Measurements from ENCODE around the gene STIP1. TPM values are rescaled to one million over a fixed set of nuclear protein-coding genes. Genes with fewer than 3 reads are reported as not detected.

Gene STIP1
- total RNA-seq, 2 donors from 2014 or later = 431 to 450 TPM

- ATAC-seq = peak; percentile 65 to 66
- Mint-ChIP-seq H3K4me1 (ENCODE audit: low read depth in 2 of 2) (peaks cover 25 to 27% of the 10 kb centered on the region in 2 donors), H3K27ac (peak overlapping the region; percentile 79 to 90), H3K9me3 (no peaks in the 10 kb centered on the region), H3K36me3 (no peaks in the 10 kb centered on the region), H3K4me3 (peak overlapping the region; percentile 84), H3K27me3 (no peaks in the 10 kb centered on the region)
- DNase-seq (ENCODE audit: low spot score) = peak; percentile 77
These were observed 40.6 kb downstream of the STIP1 start for GRCh38 chr11:64226507-64227051.

GRCh38 chr11:64227405-64227956, 41.5 kb downstream of the STIP1 start:
- peaks cover 27 to 31% of the 10 kb centered on the region in 2 donors for H3K4me1 Mint-ChIP-seq (ENCODE audit: low read depth in 2 of 2)
- DNase-seq (ENCODE audit: low spot score) (no peak), ATAC-seq (no peak)
- H3K9me3 Mint-ChIP-seq = no peaks in the 10 kb centered on the region
- peak overlapping the region; percentile 79 to 90 for H3K27ac Mint-ChIP-seq
- H3K4me3 Mint-ChIP-seq = peak overlapping the region; percentile 84
- no peaks in the 10 kb centered on the region for H3K27me3 Mint-ChIP-seq
- H3K36me3 Mint-ChIP-seq = no peaks in the 10 kb centered on the region

GRCh38 chr11:64229090-64229743, 43.2 kb downstream of the STIP1 start:
- H3K4me3 Mint-ChIP-seq = peak overlapping the region; percentile 90
- DNase-seq (ENCODE audit: low spot score) = no peak
- H3K9me3 Mint-ChIP-seq = no peaks in the 10 kb centered on the region
- H3K27ac Mint-ChIP-seq = peak overlapping the region; percentile 84 to 89
- no peaks in the 10 kb centered on the region for H3K36me3 Mint-ChIP-seq
- ATAC-seq = no peak
- H3K27me3 Mint-ChIP-seq = no peaks in the 10 kb centered on the region
- peaks cover 27 to 31% of the 10 kb centered on the region in 2 donors for H3K4me1 Mint-ChIP-seq (ENCODE audit: low read depth in 2 of 2)

- H3K9me3 Mint-ChIP-seq = no peaks in the 10 kb centered on the region
These were observed 43.8 kb downstream of the STIP1 start for GRCh38 chr11:64229744-64230170.

GRCh38 chr11:64230171-64230984, 44.4 kb downstream of the STIP1 start, which contains the start of gene DNAJC4:
TSS of gene DNAJC4 (plus strand) at chr11:64230548. CDS start at chr11:64230855, 307 bp downstream.
- no peaks in the 10 kb centered on the region for H3K27me3 Mint-ChIP-seq
- no peaks in the 10 kb centered on the region for H3K36me3 Mint-ChIP-seq
- no peaks in the 10 kb centered on the region for H3K9me3 Mint-ChIP-seq
- H3K4me3 Mint-ChIP-seq = peak within 1 kb of the TSS; percentile 90
- H3K4me1 Mint-ChIP-seq (ENCODE audit: low read depth in 2 of 2) = peaks cover 26 to 31% of the 10 kb centered on the region in 2 donors
- peak within 1 kb of the TSS; percentile 84 to 89 for H3K27ac Mint-ChIP-seq
- DNase-seq (ENCODE audit: low spot score) (peak; percentile 94), ATAC-seq (peak; percentile 70 to 78)

More at GRCh38 chr11:64229744-64230170, 43.8 kb downstream of the STIP1 start:
- DNase-seq (ENCODE audit: low spot score) (peak; percentile 60), ATAC-seq (no peak)
- Mint-ChIP-seq H3K4me1 (ENCODE audit: low read depth in 2 of 2) (peaks cover 27 to 31% of the 10 kb centered on the region in 2 donors), H3K27ac (peak overlapping the region; percentile 84 to 89), H3K36me3 (no peaks in the 10 kb centered on the region), H3K4me3 (peak overlapping the region; percentile 90), H3K27me3 (no peaks in the 10 kb centered on the region)

- ATAC-seq (no peak), DNase-seq (ENCODE audit: low spot score) (no peak)
- Mint-ChIP-seq H3K27ac (peak overlapping the region; percentile 84 to 89), H3K9me3 (no peaks in the 10 kb centered on the region), H3K4me3 (peak overlapping the region; percentile 90), H3K4me1 (ENCODE audit: low read depth in 2 of 2) (peaks cover 29 to 33% of the 10 kb centered on the region in 2 donors), H3K36me3 (no peaks in the 10 kb centered on the region), H3K27me3 (no peaks in the 10 kb centered on the region)
These were observed 45.0 kb downstream of the STIP1 start for GRCh38 chr11:64230985-64231365.

GRCh38 chr11:64231546-64231945, 45.6 kb downstream of the STIP1 start:
- Mint-ChIP-seq H3K4me3 (peak overlapping the region; percentile 90), H3K9me3 (no peaks in the 10 kb centered on the region), H3K27ac (peak overlapping the region in 1 of 2 donors; percentile 89), H3K27me3 (no peaks in the 10 kb centered on the region), H3K4me1 (ENCODE audit: low read depth in 2 of 2) (peaks cover 29 to 33% of the 10 kb centered on the region in 2 donors), H3K36me3 (no peaks in the 10 kb centered on the region)
- no peak for ATAC-seq
- no peak for DNase-seq (ENCODE audit: low spot score)

GRCh38 chr11:64232182-64232966, 46.4 kb downstream of the STIP1 start:
- Mint-ChIP-seq H3K27ac (peak overlapping the region in 1 of 2 donors; percentile 89), H3K4me1 (ENCODE audit: low read depth in 2 of 2) (peaks cover 26 to 27% of the 10 kb centered on the region in 2 donors), H3K4me3 (peak overlapping the region; percentile 56), H3K36me3 (no peaks in the 10 kb centered on the region), H3K9me3 (no peaks in the 10 kb centered on the region), H3K27me3 (no peaks in the 10 kb centered on the region)
- DNase-seq (ENCODE audit: low spot score) = no peak
- no peak for ATAC-seq

GRCh38 chr11:64232967-64233315, 47.0 kb downstream of the STIP1 start:
- Mint-ChIP-seq H3K4me1 (ENCODE audit: low read depth in 2 of 2) (peaks cover 20 to 23% of the 10 kb centered on the region in 2 donors), H3K27me3 (no peaks in the 10 kb centered on the region), H3K9me3 (no peaks in the 10 kb centered on the region), H3K36me3 (no peaks in the 10 kb centered on the region), H3K27ac (no peak overlapping the region), H3K4me3 (peak overlapping the region; percentile 71)
- ATAC-seq (no peak), DNase-seq (ENCODE audit: low spot score) (no peak)

- DNase-seq (ENCODE audit: low spot score) (peak; percentile 85), ATAC-seq (peak; percentile 80 to 84)
- peaks cover 19 to 23% of the 10 kb centered on the region in 2 donors for H3K4me1 Mint-ChIP-seq (ENCODE audit: low read depth in 2 of 2)
- H3K27me3 Mint-ChIP-seq = no peaks in the 10 kb centered on the region
- no peaks in the 10 kb centered on the region for H3K36me3 Mint-ChIP-seq
- H3K4me3 Mint-ChIP-seq = peak within 1 kb of the TSS; percentile 71
- no peaks in the 10 kb centered on the region for H3K9me3 Mint-ChIP-seq
- H3K27ac Mint-ChIP-seq = peak within 1 kb of the TSS in 1 of 2 donors; percentile 63
These were observed 48.1 kb downstream of the STIP1 start, which contains the start of gene VEGFB for GRCh38 chr11:64233913-64234586. TSS of gene VEGFB (plus strand) at chr11:64234584. CDS start at chr11:64234834, 250 bp downstream.

- ATAC-seq (peak; percentile 61 to 68), DNase-seq (ENCODE audit: low spot score) (no peak)
- no peaks in the 10 kb centered on the region for H3K36me3 Mint-ChIP-seq
- peak overlapping the region; percentile 71 for H3K4me3 Mint-ChIP-seq
- no peaks in the 10 kb centered on the region for H3K27me3 Mint-ChIP-seq
- H3K27ac Mint-ChIP-seq = peak overlapping the region in 1 of 2 donors; percentile 63
- H3K9me3 Mint-ChIP-seq = no peaks in the 10 kb centered on the region
- H3K4me1 Mint-ChIP-seq (ENCODE audit: low read depth in 2 of 2) = peaks cover 11 to 22% of the 10 kb centered on the region in 2 donors
These were observed 48.8 kb downstream of the STIP1 start for GRCh38 chr11:64234647-64235379.

Data from natural killer cell treated with Interleukin-12 subunit alpha and Interleukin-12 subunit beta and Interleukin-15 and Interleukin-18, amount 100 ng/mL, for 72 hours (primary cell).